ENCODE measurements around the gene LGR4. TPM values are rescaled to one million over a fixed set of nuclear protein-coding genes. Genes with fewer than 3 reads are reported as not detected.

Gene LGR4
- total and polyA plus RNA-seq, 9 of the 15 experiments (the other 6 are each of a cell fraction or from before 2014, with no cell fraction given) = 0.94 to 10.1 (median 5.8) TPM

- TF ChIP-seq JUN (IDR thresholded peaks at IDR 0.05; ENCODE audit: borderline replicate concordance, low read depth, low read length) = 0 out of 2 replicates have a peak, but pooled peaks have one; percentile 15
- TF ChIP-seq JUN (CRISPR knock-in tag; IDR thresholded peaks at IDR 0.05; ENCODE audit: borderline replicate concordance) = no peak
- TF ChIP-seq EGR1 (conservative IDR thresholded peaks at IDR 0.05) = peak; percentile 37; the same call in 1 of the 2 replicates
- peak; percentile 79 for TF ChIP-seq TEAD4 (IDR thresholded peaks at IDR 0.05; ENCODE audit: low read length)
- no peak for TF ChIP-seq TEAD4 (CRISPR knock-in tag; IDR thresholded peaks at IDR 0.05; ENCODE audit: borderline replicate concordance)
- TF ChIP-seq KDM1A (IDR thresholded peaks at IDR 0.05) = peak in 1 of 2 experiments; percentile 38; a peak in 1 of 4 replicates
- no peak for TF ChIP-seq RBM25 (IDR thresholded peaks at IDR 0.05; ENCODE audit: low read depth, low read length, severe bottlenecking)
- TF ChIP-seq EP300 (IDR thresholded peaks at IDR 0.05; ENCODE audit: low read length) = peak; percentile 47; the same call in 1 of the 2 replicates
- 0 out of 2 replicates have a peak, but pooled peaks have one; percentile 15 for TF ChIP-seq ZNF316 (IDR thresholded peaks at IDR 0.05)
- peak in 1 of 2 experiments; percentile 64; a peak in 1 of 4 replicates for TF ChIP-seq RCOR1 (IDR thresholded peaks at IDR 0.05; ENCODE audit: borderline replicate concordance in 1 of 2, low read depth in 2 of 2, low read length in 2 of 2)
- peak; percentile 81 for TF ChIP-seq JUND (IDR thresholded peaks at IDR 0.05; ENCODE audit: borderline replicate concordance, low read depth, low read length)
- no peak; the same call in 2 of the 3 replicates for TF ChIP-seq JUND (tag; IDR thresholded peaks at IDR 0.05; ENCODE audit: borderline replicate concordance, low read depth, low read length)
- peak; percentile 84 for TF ChIP-seq DPF2 (IDR thresholded peaks at IDR 0.05)
- TF ChIP-seq TFAM (CRISPR knock-in tag; conservative IDR thresholded peaks at IDR 0.05) = no peak
- 0 out of 2 replicates have a peak, but pooled peaks have one; percentile 43 for TF ChIP-seq MTA2 (IDR thresholded peaks at IDR 0.05; ENCODE audit: low read depth)
- TF ChIP-seq TCF3 (CRISPR knock-in tag; IDR thresholded peaks at IDR 0.05) = peak; percentile 74
- no peak for TF ChIP-seq ZBTB2 (IDR thresholded peaks at IDR 0.05)
- peak; percentile 79 for TF ChIP-seq CBFA2T3 (IDR thresholded peaks at IDR 0.05)
- TF ChIP-seq ZBED1 (IDR thresholded peaks at IDR 0.05) = no peak
- TF ChIP-seq BHLHE40 (IDR thresholded peaks at IDR 0.05; ENCODE audit: low read length) = 0 out of 2 replicates have a peak, but pooled peaks have one; percentile 22
- TF ChIP-seq RBM22 (IDR thresholded peaks at IDR 0.05; ENCODE audit: low read depth, low read length, poor library complexity, severe bottlenecking) = no peak
- TF ChIP-seq NCOR1 (IDR thresholded peaks at IDR 0.05) = peak; percentile 34; the same call in 1 of the 2 replicates
- TF ChIP-seq ARID1B (IDR thresholded peaks at IDR 0.05) = peak; percentile 83
Observed at GRCh38 chr11:27388001-27388400, 84.6 kb downstream of the LGR4 start (continued).
